SU-DHL-6 (cell line): ENCODE data around the gene SPARC.

Experiments used
- H2AFZ ChIP-seq: fragments of 200-600 bp; sonication (generic); 2 replicates; pipeline ENCODE4 v1.6.1; 2014; ENCODE audit warnings: low read depth, mild to moderate bottlenecking, moderate library complexity, mixed read lengths, antibody characterized with exemption, low read length; ENCODE audit not compliant: severe bottlenecking
- H3F3A ChIP-seq: fragments of 200-600 bp; shearing (Covaris generic); 2 replicates; pipeline ENCODE4 v1.6.0; 2016; ENCODE audit warnings: antibody characterized with exemption, mild to moderate bottlenecking; ENCODE audit not compliant: insufficient read depth
- H3K27ac ChIP-seq: fragments of 200-600 bp; sonication (generic); 2 replicates; pipeline ENCODE4 v1.5.1; 2016; ENCODE audit warnings: low read depth, mild to moderate bottlenecking, low read length, moderate library complexity, mixed read lengths
- H3K27me3 ChIP-seq: fragments of 200-600 bp; sonication (generic), shearing (Covaris generic); 2 replicates; pipeline ENCODE4 v1.6.0; 2014; ENCODE audit warnings: mild to moderate bottlenecking, low read length
- H3K36me3 ChIP-seq: fragments of 200-600 bp; sonication (generic); 2 replicates; pipeline ENCODE4 v1.6.1; 2014; ENCODE audit warnings: mild to moderate bottlenecking, low read length, mixed read lengths
- H3K4me2 ChIP-seq: fragments of 300-600, 200-600 bp; shearing (Covaris generic), sonication (generic); 2 replicates; pipeline ENCODE4 v1.6.0; 2014; ENCODE audit warnings: low read length, low read depth, mild to moderate bottlenecking; ENCODE audit not compliant: poor library complexity, severe bottlenecking
- H3K4me3 ChIP-seq: fragments of 200-600 bp; sonication (generic); 2 replicates; pipeline ENCODE4 v1.5.1; 2014; ENCODE audit warnings: antibody characterized with exemption, low read length, mild to moderate bottlenecking, mixed read lengths; ENCODE audit not compliant: insufficient read depth, poor library complexity, severe bottlenecking
- H3K79me2 ChIP-seq: fragments of 200-600 bp; sonication (generic); 2 replicates; pipeline ENCODE4 v1.6.1; 2014; ENCODE audit warnings: mild to moderate bottlenecking, low read length, moderate library complexity; ENCODE audit not compliant: insufficient read depth
- H3K9ac ChIP-seq: fragments of 200-600 bp; sonication (generic); 2 replicates; pipeline ENCODE4 v1.7.0; 2014; ENCODE audit warnings: mild to moderate bottlenecking, low read length
- H3K9me2 ChIP-seq: fragments of 200-600 bp; sonication (generic); replicated peaks from 2 replicates; pipeline ENCODE4 v1.6.1; 2014; ENCODE audit warnings: low read length; ENCODE audit not compliant: insufficient read depth
- H3K9me3 ChIP-seq: fragments of 200-600 bp; sonication (generic); 2 replicates; pipeline ENCODE4 v1.6.1; 2014; ENCODE audit warnings: low read length, mixed read lengths; ENCODE audit not compliant: insufficient read depth
- H4K20me1 ChIP-seq: fragments of 200-600 bp; sonication (generic); 2 replicates; pipeline ENCODE4 v1.6.1; 2014; ENCODE audit warnings: low read depth, mild to moderate bottlenecking, antibody characterized with exemption, low read length, moderate library complexity, mixed read lengths
- CTCF ChIP-seq: fragments of 200-600 bp; sonication (generic); IDR thresholded peaks from one replicate; pipeline ENCODE4 v1.5.1; 2017; ENCODE audit warnings: antibody characterized with exemption, mild to moderate bottlenecking, low read length, moderate library complexity; ENCODE audit not compliant: insufficient read depth, poor library complexity, severe bottlenecking
- EZH2phosphoT487 ChIP-seq: fragments of 200-600 bp; sonication (generic), shearing (Covaris generic); conservative IDR thresholded peaks from 2 replicates; pipeline ENCODE4 v1.6.1; 2018; ENCODE audit warnings: mild to moderate bottlenecking, antibody characterized with exemption, low read length, moderate library complexity, mixed read lengths

The SPARC gene

GRCh38 chr5:151677776-151678545 lies 8.8 kb downstream of the SPARC start:
- Histone ChIP-seq H3K4me3 (no peak overlapping the region), H3K9ac (no peak overlapping the region), H4K20me1 (no peaks in the 10 kb centered on the region), H2AFZ (no peak overlapping the region), H3F3A (no peaks in the 10 kb centered on the region), H3K36me3 (no peaks in the 10 kb centered on the region), H3K27me3 (no peaks in the 10 kb centered on the region), H3K27ac (no peak overlapping the region), H3K79me2 (no peaks in the 10 kb centered on the region), H3K9me3 (no peaks in the 10 kb centered on the region), H3K9me2 (no peaks in the 10 kb centered on the region), H3K4me2 (no peak overlapping the region)
- no peak for TF ChIP-seq EZH2phosphoT487
- TF ChIP-seq CTCF = no peak

- Histone ChIP-seq H3K27me3 (no peaks in the 10 kb centered on the region), H3K79me2 (no peaks in the 10 kb centered on the region), H3K9me2 (no peaks in the 10 kb centered on the region), H3K9me3 (no peaks in the 10 kb centered on the region), H3K36me3 (no peaks in the 10 kb centered on the region), H2AFZ (no peak overlapping the region), H3K4me2 (no peak overlapping the region), H4K20me1 (no peaks in the 10 kb centered on the region), H3K27ac (no peak overlapping the region), H3K4me3 (no peak overlapping the region), H3F3A (no peaks in the 10 kb centered on the region), H3K9ac (no peak overlapping the region)
- TF ChIP-seq CTCF (no peak), EZH2phosphoT487 (no peak)
Observed at GRCh38 chr5:151676719-151677118, 10.0 kb downstream of the SPARC start.

- Histone ChIP-seq H3K9me2 (no peaks in the 10 kb centered on the region), H2AFZ (no peak overlapping the region), H3K27me3 (no peaks in the 10 kb centered on the region), H3K4me3 (no peak overlapping the region), H3K79me2 (no peaks in the 10 kb centered on the region), H3F3A (no peaks in the 10 kb centered on the region), H3K9me3 (no peaks in the 10 kb centered on the region), H3K36me3 (no peaks in the 10 kb centered on the region), H3K27ac (no peak overlapping the region), H4K20me1 (no peaks in the 10 kb centered on the region), H3K4me2 (no peak overlapping the region), H3K9ac (no peak overlapping the region)
- TF ChIP-seq CTCF (no peak), EZH2phosphoT487 (no peak)
Observed at GRCh38 chr5:151676314-151676712, 10.4 kb downstream of the SPARC start.
